Nucleus accumbens (tissue), 56 donors: ENCODE measurements around the gene SPATA1.
A peak's percentile ranks its signal among the peaks of the same experiment; 100 is the strongest.
"Not testable (repeated sequence)": the region's sequence is repeated elsewhere in the genome, so short reads cannot be mapped to it uniquely, and the experiment has no call there.

Experiments used
- DNase-seq, 56 donors: peaks; one replicate each; lab custom pipeline; 2025; lab: John Stamatoyannopoulos, UW

The SPATA1 gene

GRCh38 chr1:84584126-84584525, 77.9 kb downstream of the SPATA1 start:
- no peak for DNase-seq

DNA sequence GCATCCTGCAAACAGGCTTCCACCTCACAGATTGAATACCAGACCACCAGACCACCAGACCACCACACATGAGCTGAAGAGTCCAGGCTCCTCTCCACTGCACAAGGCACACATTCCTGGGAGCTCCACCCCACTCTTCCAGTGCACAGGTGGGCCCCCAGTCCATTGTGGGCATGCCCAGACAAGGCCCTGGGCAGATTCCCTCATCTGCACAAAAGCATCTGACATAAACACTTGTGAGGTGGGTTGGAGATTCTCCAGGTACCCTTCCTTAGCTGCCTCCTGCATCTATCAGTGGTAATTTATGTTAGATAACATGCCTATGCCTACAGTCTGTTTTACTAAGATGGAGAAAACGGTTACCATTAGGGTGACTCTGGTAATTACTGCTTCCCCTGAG, 79.6 kb downstream of the SPATA1 start:
- DNase-seq: no peak

DNA sequence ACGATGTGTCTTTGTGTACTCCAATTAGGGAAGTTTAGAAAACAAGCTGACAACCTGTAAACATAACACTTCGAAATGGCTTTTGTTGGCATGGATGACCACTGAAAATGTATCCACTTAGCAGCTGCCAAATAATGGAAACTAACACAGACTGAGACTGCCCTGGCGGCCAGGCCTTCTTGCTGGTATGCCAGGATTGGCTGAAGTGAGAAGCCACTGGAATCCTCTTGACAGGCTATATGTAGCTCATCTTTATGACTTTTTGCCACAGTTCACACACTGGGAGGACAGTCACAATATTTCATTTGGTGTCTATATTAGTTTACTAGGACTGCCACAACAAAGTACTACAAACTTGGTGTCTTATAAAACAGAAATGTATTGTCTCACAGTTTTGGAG, 80.9 kb downstream of the SPATA1 start:
- no peak for DNase-seq

DNA sequence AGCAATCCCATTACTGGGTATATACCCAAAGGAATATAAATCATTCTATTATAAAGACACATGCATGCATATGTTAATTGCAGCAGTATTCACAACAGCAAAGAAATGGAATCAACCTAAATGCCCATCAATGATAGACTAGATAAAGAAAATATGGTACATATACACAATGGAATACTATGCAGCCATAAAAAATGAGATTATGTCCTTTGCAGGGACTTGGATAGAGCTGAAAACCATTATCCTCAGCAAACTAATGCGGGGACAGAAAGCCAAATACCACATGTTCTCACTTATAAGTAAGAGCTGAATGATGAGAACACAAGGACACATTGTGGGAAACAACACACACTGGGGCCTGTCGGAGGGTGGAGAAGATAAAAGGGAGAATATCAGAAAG, 88.8 kb downstream of the SPATA1 start:
- not testable (repeated sequence) for DNase-seq

DNA sequence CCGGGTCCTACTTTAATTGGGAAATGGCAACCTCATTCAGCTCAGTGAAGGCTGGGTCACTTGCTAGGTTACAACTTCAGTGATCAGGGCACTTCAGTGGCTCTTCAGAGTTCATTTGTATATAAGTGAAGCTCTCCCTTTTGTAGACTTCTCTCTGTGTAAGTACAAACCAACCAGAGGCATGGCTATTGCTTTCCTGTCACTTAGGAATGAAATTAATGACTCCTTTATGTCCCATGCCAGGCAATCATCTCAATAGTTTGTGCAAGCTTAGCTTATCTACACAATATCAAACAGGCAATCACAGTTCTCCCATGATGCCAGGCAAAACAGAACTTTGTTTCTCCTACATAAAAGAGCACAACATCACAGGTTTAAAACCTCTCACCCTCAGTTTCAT, 90.8 kb downstream of the SPATA1 start:
- no peak for DNase-seq

DNA sequence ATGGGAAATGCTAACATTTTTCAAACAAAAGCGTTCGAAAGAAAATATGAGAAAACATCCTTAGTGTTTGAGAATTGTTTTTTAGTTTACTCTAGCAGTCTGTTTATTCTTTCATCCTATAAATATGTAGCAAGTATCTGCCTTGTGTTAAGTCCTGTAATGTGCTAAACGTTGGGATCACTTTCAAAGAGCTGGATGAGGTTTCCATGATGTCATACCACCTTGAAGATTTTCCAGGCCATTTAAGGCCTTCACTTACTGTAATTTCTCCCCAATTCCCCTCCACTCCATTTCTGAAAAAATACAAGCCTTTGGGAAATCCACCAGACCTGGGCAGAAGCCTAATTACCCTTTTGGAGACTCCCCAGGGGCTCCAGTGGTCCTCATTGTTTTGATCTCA, 92.2 kb downstream of the SPATA1 start:
- no peak for DNase-seq

DNA sequence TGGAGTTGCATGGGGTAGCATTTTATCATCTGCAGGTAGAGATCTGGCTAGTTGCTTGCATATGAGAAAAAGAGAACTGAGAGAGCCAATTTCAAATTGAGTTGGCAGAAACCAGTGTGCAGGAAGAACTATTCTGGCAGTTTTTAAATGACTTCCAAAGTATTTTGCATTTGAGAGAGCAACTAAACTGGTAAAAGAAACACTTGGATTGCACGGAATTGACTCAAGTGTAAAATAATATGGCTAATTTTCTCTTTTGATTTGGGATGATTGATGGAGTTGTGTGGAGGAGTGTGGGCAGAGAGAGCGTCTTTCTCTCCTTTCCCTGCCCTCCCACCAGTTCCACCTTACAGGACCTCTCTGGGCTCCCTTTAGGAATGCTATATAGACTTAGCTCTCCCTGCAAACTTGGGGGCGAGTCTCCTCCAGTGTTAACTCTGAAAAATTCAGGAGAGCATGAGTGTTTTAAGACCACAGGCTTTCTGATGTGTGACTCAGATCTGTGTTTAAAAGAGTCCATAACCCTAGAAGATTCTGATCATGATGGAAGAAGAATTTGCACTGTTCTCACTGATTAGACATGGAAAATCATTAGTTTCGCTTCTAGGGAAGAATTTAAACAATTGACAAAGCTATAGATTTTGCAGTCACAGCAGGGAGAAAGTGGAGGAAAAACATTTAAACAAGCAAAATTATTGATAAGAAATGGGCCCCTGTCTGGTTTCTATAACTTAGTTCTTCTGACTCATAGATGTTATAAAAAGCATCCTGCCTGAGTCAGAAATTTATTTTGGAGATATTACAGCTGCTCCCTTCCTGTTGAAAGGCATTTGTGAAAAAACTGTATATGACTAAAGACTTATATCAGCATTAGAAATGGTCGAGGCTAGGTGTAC, 92.9 kb downstream of the SPATA1 start:
- peak in 4 of 56 donors; percentile 5 to 27 (median 18) for DNase-seq

DNA sequence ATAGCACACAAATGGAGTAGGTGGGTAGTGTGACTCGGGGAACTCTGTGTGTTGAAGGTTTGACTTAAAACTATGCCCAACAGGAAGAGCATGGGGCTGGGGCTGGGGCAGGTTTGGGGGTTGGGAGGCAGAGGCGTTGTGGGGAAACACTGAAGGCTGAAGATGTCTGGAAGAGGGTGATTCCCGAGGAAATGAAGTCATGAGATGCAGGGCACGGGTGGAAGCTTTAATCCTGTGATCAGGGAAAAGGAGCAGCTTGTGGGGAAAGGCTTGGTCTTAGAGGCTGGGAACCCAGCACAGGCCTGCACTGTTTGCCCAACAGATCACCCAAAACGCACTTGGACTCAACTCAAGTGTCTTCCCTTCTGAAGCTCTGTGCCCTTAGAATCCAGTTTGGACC, 94.6 kb downstream of the SPATA1 start:
- no peak for DNase-seq

DNA sequence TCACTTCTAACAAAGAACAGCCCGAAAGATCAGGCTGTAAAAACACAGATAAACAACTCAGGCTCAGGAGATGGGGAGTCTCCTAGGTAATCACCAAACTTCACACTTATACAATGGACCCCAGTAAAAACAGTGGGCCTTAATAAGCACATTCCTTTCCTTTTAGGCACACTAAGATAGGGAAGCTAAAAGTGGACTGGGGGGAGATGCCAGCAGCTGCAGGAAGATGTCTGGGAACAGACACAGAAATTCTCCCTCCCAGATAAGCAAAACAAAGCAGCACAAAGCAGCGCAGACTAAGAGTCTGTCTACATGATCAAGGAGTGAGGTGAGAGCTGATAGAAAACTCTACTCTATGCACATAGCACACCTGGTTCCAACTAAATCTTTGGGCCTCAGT, 97.0 kb downstream of the SPATA1 start:
- no peak for DNase-seq

DNA sequence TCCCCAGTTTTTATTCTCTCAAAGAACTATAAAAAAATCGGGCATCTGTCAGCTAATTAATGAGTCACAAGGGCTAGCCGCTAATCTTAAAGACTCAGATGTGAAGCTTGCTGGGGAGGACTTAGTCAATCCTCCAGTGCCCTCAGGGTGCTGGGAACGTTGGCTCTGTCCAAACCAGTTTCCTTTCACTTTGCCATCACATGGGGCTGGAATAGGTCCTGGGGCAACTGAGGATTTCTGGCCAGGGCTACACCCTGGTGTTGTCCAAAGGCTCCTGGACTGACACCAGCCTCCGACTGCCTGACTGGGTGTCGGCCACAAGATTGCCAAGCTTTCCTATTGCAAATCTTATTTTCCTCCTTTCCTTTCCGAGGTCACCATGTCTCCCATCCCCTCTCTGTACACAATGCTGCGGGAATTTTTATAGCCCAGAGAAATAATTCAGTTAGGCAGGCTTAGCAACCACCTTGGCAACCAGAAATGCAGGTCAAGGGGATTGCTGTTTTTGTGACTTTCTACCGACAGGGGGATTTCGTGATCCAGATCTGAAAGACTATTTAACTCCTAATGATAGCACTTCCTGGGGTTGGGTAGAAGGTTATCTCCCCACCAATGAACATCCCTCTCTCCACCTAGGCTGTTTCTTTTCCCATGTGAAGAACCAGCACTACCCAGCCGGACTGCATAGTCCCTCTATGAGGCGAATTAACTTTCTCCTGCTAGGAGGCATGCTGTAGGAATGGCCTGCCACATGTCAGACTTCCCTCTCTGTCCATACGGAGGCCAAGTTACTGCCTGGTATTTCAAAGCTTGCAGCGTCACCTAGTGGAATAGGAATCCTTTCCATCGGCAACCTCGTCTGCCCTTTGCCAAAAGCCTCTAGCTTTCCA, 98.0 kb downstream of the SPATA1 start:
- DNase-seq: peak in 5 of 56 donors; percentile 1 to 16 (median 9)

GRCh38 chr1:84605157-84605556, 99.0 kb downstream of the SPATA1 start:
- DNase-seq: no peak

DNA sequence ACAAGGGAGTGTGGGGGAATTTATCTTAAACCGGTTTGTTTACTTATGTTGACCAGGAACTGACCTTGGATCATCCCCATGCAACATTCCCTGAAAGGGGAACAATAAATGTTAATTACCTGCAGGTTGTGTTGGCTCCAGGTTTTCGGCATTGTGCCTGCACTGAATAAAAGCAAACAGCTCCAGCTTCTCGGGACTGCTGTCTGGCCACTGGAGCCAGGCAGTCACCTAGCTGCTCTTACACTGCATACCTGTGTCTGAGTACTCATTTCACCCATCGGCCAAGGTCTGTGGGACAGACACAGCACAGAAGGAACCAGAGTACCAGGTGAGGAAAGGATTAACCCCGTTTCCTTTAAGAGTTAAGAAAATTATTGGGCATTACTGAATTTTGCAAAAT, 100.8 kb downstream of the SPATA1 start:
- DNase-seq: no peak

- no peak for DNase-seq
These were observed 104.9 kb downstream of the SPATA1 start for GRCh38 chr1:84611091-84611490.

GRCh38 chr1:84611796-84612195, 105.6 kb downstream of the SPATA1 start:
- DNase-seq: no peak

DNA sequence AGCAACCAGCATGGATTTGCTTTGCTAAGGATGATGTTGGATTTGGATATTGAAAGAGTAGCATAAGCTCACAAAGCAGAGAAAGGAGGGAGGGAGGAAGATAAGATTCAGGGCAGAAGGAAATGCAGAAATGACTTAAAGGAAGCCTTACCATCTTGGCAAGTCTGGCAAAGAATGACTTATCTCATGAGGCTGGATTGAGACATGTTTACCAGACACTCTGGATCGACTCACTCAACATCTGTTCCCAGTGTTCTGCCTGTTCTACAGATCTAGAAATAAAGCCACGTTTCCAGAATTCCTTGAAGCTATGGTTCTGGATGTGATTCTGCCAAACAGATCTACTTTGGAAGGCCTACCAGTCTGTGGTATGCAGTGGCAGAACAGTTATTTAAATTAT, 106.8 kb downstream of the SPATA1 start:
- no peak for DNase-seq

DNA sequence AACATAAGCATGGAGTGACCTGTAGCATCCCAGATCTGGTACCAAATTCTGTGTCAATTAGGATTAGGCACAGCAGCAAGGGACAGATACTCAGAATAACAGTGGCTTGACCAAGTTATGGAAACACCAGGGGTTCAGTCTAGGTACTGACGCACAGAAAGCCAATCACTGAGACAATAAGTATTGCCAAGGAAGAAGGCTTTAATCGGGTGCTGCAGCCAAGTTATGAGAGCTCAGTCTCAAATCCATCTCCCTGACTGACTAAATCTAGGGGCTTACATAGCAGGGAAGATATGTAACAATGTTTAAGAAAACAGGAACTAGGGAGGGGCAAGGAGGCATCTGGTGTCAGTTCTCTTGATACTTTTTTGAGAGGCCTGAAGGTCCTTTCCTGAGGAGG, 107.7 kb downstream of the SPATA1 start:
- DNase-seq: no peak

DNA sequence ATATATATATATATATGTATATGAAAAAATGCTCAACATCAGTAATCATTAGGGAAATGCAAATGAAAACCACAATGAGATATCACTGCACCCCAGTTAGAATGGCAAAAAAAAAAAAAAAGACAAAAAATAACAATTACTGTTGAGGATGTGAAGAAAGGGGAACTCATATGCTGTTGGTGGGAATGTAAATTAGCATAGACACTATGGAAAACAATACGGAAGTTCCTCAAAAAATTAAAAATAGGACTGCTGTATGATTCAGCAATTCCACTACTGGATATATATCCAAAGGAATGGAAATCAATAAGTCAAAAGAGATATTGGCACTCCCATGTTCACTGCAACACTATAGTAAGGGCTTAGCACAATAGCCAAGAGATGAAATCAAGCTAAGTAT, 109.6 kb downstream of the SPATA1 start:
- DNase-seq: no peak
